Stomach (tissue), 4 donors: Measurements from ENCODE around the gene ZDHHC15.

ENCODE experiments used
- POLR2A ChIP-seq, 4 donors: fragments of 450-650 bp; IDR thresholded peaks; one replicate each; pipeline ENCODE4 v1.6.1; 2016; ENCODE audit warnings: antibody characterized with exemption in 4 of 4, control low read depth in 2 of 4, mild to moderate bottlenecking in 1 of 4, moderate library complexity in 1 of 4
- TF ChIP-seq, protein P1 (sequence below), 7 experiments: fragments of 450-650 bp in 4 of 7; fragments of 200-600 bp in 3 of 7; sonication (generic) in 3 of 7; IDR thresholded peaks; one replicate each; pipeline ENCODE4 v1.5.1; 2016 to 2019; ENCODE audit warnings: antibody characterized with exemption in 7 of 7, control low read depth in 2 of 7, mild to moderate bottlenecking in 1 of 7

DNA sequence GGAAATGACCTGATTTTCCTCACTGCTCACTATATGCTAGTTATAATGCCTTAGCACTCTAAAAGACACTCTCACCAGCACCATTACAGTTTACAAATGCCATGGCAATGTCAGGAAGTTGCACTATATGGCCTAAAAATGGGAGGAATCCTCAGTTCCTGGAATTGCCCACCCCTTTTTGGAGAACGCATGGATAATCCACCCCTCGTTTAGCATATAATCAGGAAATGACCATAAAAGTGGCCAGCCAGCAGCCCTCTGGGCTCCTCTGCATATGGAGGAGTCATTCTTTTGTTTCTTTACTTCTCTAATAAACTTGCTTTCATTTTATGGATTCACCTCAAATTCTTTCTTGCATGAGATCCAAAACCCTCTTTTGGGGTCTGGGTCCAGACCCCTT, 156.0 kb downstream of the ZDHHC15 start:
- TF ChIP-seq, protein P1, sequence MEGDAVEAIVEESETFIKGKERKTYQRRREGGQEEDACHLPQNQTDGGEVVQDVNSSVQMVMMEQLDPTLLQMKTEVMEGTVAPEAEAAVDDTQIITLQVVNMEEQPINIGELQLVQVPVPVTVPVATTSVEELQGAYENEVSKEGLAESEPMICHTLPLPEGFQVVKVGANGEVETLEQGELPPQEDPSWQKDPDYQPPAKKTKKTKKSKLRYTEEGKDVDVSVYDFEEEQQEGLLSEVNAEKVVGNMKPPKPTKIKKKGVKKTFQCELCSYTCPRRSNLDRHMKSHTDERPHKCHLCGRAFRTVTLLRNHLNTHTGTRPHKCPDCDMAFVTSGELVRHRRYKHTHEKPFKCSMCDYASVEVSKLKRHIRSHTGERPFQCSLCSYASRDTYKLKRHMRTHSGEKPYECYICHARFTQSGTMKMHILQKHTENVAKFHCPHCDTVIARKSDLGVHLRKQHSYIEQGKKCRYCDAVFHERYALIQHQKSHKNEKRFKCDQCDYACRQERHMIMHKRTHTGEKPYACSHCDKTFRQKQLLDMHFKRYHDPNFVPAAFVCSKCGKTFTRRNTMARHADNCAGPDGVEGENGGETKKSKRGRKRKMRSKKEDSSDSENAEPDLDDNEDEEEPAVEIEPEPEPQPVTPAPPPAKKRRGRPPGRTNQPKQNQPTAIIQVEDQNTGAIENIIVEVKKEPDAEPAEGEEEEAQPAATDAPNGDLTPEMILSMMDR (IDR thresholded peaks at IDR 0.05), result no peak
- no peak for TF ChIP-seq POLR2A (IDR thresholded peaks at IDR 0.05)
